NB4 (cell line): ENCODE data around the gene TTC19.

Experiments
- CTCF ChIP-seq: IDR thresholded peaks from one replicate; pipeline ENCODE4 v1.5.1; 2012; ENCODE audit warnings: low read depth, low read length
- MYC ChIP-seq: IDR thresholded peaks from 2 replicates; pipeline ENCODE4 v1.6.1; 2011; ENCODE audit warnings: low read depth, low read length
- POLR2A ChIP-seq: IDR thresholded peaks from 2 replicates; pipeline ENCODE4 v1.6.1; 2011; ENCODE audit warnings: mild to moderate bottlenecking; ENCODE audit not compliant: insufficient read length; ENCODE audit errors: extremely low read depth
- TF ChIP-seq, protein P1 (sequence below): IDR thresholded peaks from 2 replicates; pipeline ENCODE4 v1.6.1; 2011; ENCODE audit warnings: low read depth, low read length

GRCh38 chr17:16050844-16051243 is 51.2 kb downstream of the TTC19 start:
- no peak for TF ChIP-seq CTCF
- no peak for TF ChIP-seq POLR2A
- TF ChIP-seq MYC: no peak
- TF ChIP-seq, protein P1, sequence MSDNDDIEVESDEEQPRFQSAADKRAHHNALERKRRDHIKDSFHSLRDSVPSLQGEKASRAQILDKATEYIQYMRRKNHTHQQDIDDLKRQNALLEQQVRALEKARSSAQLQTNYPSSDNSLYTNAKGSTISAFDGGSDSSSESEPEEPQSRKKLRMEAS: no peak
